Left forelimb (tissue), 1 donor: ENCODE measurements around the gene OR11H6.
"Not testable (repeated sequence)": the region's sequence is repeated elsewhere in the genome, so short reads cannot be mapped to it uniquely, and the experiment has no call there.

Experiments used
- DNase-seq: peaks from one replicate; pipeline ENCODE4 v3.0.0-alpha.2; 2018; ENCODE audit warnings: low spot score

Gene OR11H6

GRCh38 chr14:20223410-20223809 lies at the start of gene OR11H6:
Gene OR11H6, plus strand, starts transcription at chr14:20223710. Its CDS starts 0 bp downstream, at chr14:20223710.
- no peak for DNase-seq

- DNase-seq, result not testable (repeated sequence)
These were observed 49.3 kb upstream of the OR11H6 start for GRCh38 chr14:20174205-20174604.

GRCh38 chr14:20176330-20176729 lies 47.2 kb upstream of the OR11H6 start:
- no peak for DNase-seq

- DNase-seq, result no peak
These were observed 46.0 kb upstream of the OR11H6 start for GRCh38 chr14:20177433-20177974.

GRCh38 chr14:20179218-20179617 lies 44.3 kb upstream of the OR11H6 start:
- DNase-seq, result no peak

GRCh38 chr14:20179880-20180279 lies 43.6 kb upstream of the OR11H6 start:
- DNase-seq, result no peak

GRCh38 chr14:20180486-20180885 lies 43.0 kb upstream of the OR11H6 start:
- DNase-seq, result no peak

GRCh38 chr14:20184181-20184580 lies 39.3 kb upstream of the OR11H6 start:
- DNase-seq, result no peak

- DNase-seq, result no peak
These were observed 32.9 kb upstream of the OR11H6 start, which contains the start of gene OR11G2 for GRCh38 chr14:20190596-20190995. Gene OR11G2, plus strand, starts transcription at chr14:20190896. Its CDS starts 6,542 bp downstream, at chr14:20197438.

- DNase-seq, result no peak
These were observed 32.1 kb upstream of the OR11H6 start for GRCh38 chr14:20191396-20191795.

- no peak for DNase-seq
These were observed 29.4 kb upstream of the OR11H6 start for GRCh38 chr14:20194101-20194500.

GRCh38 chr14:20195170-20195569 lies 28.3 kb upstream of the OR11H6 start:
- not testable (repeated sequence) for DNase-seq

- no peak for DNase-seq
These were observed 27.6 kb upstream of the OR11H6 start for GRCh38 chr14:20195911-20196310.

GRCh38 chr14:20197459-20197858 lies 26.1 kb upstream of the OR11H6 start:
- no peak for DNase-seq

- DNase-seq, result no peak
These were observed 24.5 kb upstream of the OR11H6 start for GRCh38 chr14:20198991-20199390.

- no peak for DNase-seq
These were observed 18.8 kb upstream of the OR11H6 start for GRCh38 chr14:20204721-20205120.

- DNase-seq, result no peak
These were observed 13.9 kb upstream of the OR11H6 start for GRCh38 chr14:20209595-20209994.

- not testable (repeated sequence) for DNase-seq
These were observed 11.1 kb upstream of the OR11H6 start for GRCh38 chr14:20212406-20212805.

- DNase-seq, result no peak
These were observed 8.3 kb upstream of the OR11H6 start for GRCh38 chr14:20215196-20215595.

GRCh38 chr14:20219033-20219432 lies 4.5 kb upstream of the OR11H6 start:
- no peak for DNase-seq

GRCh38 chr14:20228681-20229080 lies 5.2 kb downstream of the OR11H6 start, which contains the start of gene OR11H7:
Gene OR11H7, plus strand, starts transcription at chr14:20228981.
- no peak for DNase-seq

- DNase-seq, result not testable (repeated sequence)
These were observed 11.9 kb downstream of the OR11H6 start for GRCh38 chr14:20235415-20235814.

- no peak for DNase-seq
These were observed 24.2 kb downstream of the OR11H6 start for GRCh38 chr14:20247646-20248246.

GRCh38 chr14:20262642-20263128 lies 39.2 kb downstream of the OR11H6 start:
- DNase-seq, result no peak
